H1 (cell line): ENCODE data around the gene GRB14. TPM values are rescaled to one million over a fixed set of nuclear protein-coding genes. Genes with fewer than 3 reads are reported as not detected.

Source experiments
- CTCF ChIA-PET: fragments of 300-600 bp; sonication (Branson Sonifier 250); formaldehyde crosslinking; loops from one replicate; lab custom pipeline; 2021; ENCODE audit not compliant: partially characterized antibody; lab: Charles Lee
- POLR2A ChIA-PET: fragments of 300-600 bp; sonication (Branson Sonifier 250); formaldehyde crosslinking; loops from one replicate; lab custom pipeline; 2021; ENCODE audit warnings: inconsistent platforms; ENCODE audit not compliant: partially characterized antibody; lab: Charles Lee
- DNase-seq, 2 experiments: peaks; one replicate each; pipeline versions ENCODE4 v3.0.0 to v3.0.0-alpha.2; 2010 to 2022; ENCODE audit warnings: low spot score in 2 of 2, low read depth in 1 of 2, mixed read lengths in 1 of 2
- FAIRE-seq: peaks from 2 replicates; lab custom pipeline; 2011; peaks lifted over from hg19 to GRCh38; lab: Jason Lieb, UNC
- H2AFZ ChIP-seq: 2 replicates; pipeline ENCODE4 v1.8.1; 2012; ENCODE audit warnings: low read length, inconsistent platforms
- H2AK5ac ChIP-seq: 2 replicates; pipeline ENCODE4 v1.6.1; 2013; ENCODE audit warnings: low read depth, low read length
- H2BK120ac ChIP-seq: replicated peaks from 2 replicates; pipeline ENCODE3; 2013; ENCODE audit warnings: low read depth, low read length, inconsistent platforms
- H2BK12ac ChIP-seq: 2 replicates; pipeline ENCODE4 v1.6.1; 2013; ENCODE audit warnings: low read depth, low read length
- H2BK15ac ChIP-seq: 2 replicates; pipeline ENCODE4 v1.6.1; 2013; ENCODE audit warnings: low read length
- H2BK20ac ChIP-seq: 2 replicates; pipeline ENCODE4 v1.6.1; 2013; ENCODE audit warnings: low read length
- H2BK5ac ChIP-seq: 2 replicates; pipeline ENCODE4 v1.6.1; 2013; ENCODE audit warnings: low read depth, low read length
- H3K14ac ChIP-seq: 2 replicates; pipeline ENCODE4 v1.6.1; 2013; ENCODE audit warnings: inconsistent platforms; ENCODE audit not compliant: insufficient read length
- H3K18ac ChIP-seq: 2 replicates; pipeline ENCODE4 v1.6.1; 2013; ENCODE audit warnings: low read length; ENCODE audit errors: extremely low read depth
- H3K23ac ChIP-seq: 2 replicates; pipeline ENCODE4 v1.6.1; 2013; ENCODE audit warnings: inconsistent platforms; ENCODE audit not compliant: insufficient read length
- H3K23me2 ChIP-seq: 2 replicates; pipeline ENCODE4 v1.6.1; 2013; ENCODE audit warnings: low read depth, low read length
- H3K27ac ChIP-seq: 2 replicates; pipeline ENCODE4 v1.6.1; 2011; ENCODE audit warnings: low read depth, low read length, inconsistent platforms
- H3K27me3 ChIP-seq, 4 experiments: replicated peaks in 1 of 4; 1 replicate in 1 of 4; 2 replicates in 3 of 4; pipeline versions ENCODE4 v1.6.1 to v1.8.1; 2011 to 2013; ENCODE audit warnings: low read length in 3 of 4, mild to moderate bottlenecking in 3 of 4, inconsistent platforms in 2 of 4, mixed read lengths in 2 of 4, moderate library complexity in 1 of 4; ENCODE audit not compliant: control insufficient read depth in 3 of 4, insufficient read depth in 3 of 4; ENCODE audit errors: extremely low read depth in 1 of 4
- H3K36me3 ChIP-seq, 4 experiments: 2 replicates each; pipeline versions ENCODE4 v1.6.1 to v1.8.1; 2011 to 2013; ENCODE audit warnings: mild to moderate bottlenecking in 4 of 4, low read length in 3 of 4, moderate library complexity in 2 of 4, control low read depth in 1 of 4, inconsistent platforms in 1 of 4; ENCODE audit not compliant: insufficient read depth in 4 of 4, control insufficient read depth in 2 of 4
- H3K4ac ChIP-seq: replicated peaks from 2 replicates; pipeline ENCODE3; 2013; ENCODE audit warnings: low read length, low read depth, mixed read lengths, inconsistent platforms; ENCODE audit not compliant: insufficient read length
- H3K4me1 ChIP-seq, 4 experiments: replicated peaks in 1 of 4; 1 replicate in 1 of 4; 2 replicates in 3 of 4; pipeline versions ENCODE4 v1.6.1 to v1.8.1; 2011 to 2013; ENCODE audit warnings: low read length in 3 of 4, inconsistent platforms in 2 of 4, mixed read lengths in 1 of 4; ENCODE audit not compliant: insufficient read depth in 4 of 4, control insufficient read depth in 3 of 4
- H3K4me2 ChIP-seq, 2 experiments: 2 replicates each; pipeline versions ENCODE4 v1.6.1 to v1.8.1; 2011 to 2013; ENCODE audit warnings: low read depth in 2 of 2, low read length in 2 of 2, control low read depth in 1 of 2, inconsistent platforms in 1 of 2, mild to moderate bottlenecking in 1 of 2; ENCODE audit not compliant: insufficient read depth in 1 of 2
- H3K4me3 ChIP-seq, 4 experiments: fragments of 200-600, 300-600 bp in 1 of 4; sonication (generic), shearing (Covaris generic), sonication (Bioruptor Twin) in 1 of 4; 2 replicates each; pipeline versions ENCODE4 v1.5.1 to v1.8.1; 2011 to 2016; ENCODE audit warnings: low read length in 4 of 4, low read depth in 3 of 4, control low read depth in 2 of 4, inconsistent platforms in 2 of 4, mild to moderate bottlenecking in 2 of 4, mixed read lengths in 1 of 4, moderate library complexity in 1 of 4; ENCODE audit not compliant: insufficient read depth in 2 of 4; ENCODE audit errors: extremely low read depth in 1 of 4
- H3K56ac ChIP-seq: replicated peaks from 2 replicates; pipeline ENCODE3; 2013; ENCODE audit warnings: low read depth, mild to moderate bottlenecking, mixed read lengths, low read length, inconsistent platforms; ENCODE audit not compliant: insufficient read length
- H3K79me1 ChIP-seq: 2 replicates; pipeline ENCODE4 v1.6.1; 2013; ENCODE audit warnings: low read depth, low read length, control low read depth
- H3K79me2 ChIP-seq, 2 experiments: 2 replicates each; pipeline versions ENCODE4 v1.6.1 to v1.8.1; 2012 to 2013; ENCODE audit warnings: low read length in 2 of 2, mild to moderate bottlenecking in 2 of 2, inconsistent platforms in 1 of 2; ENCODE audit not compliant: insufficient read depth in 2 of 2, control insufficient read depth in 1 of 2
- H3K9ac ChIP-seq, 4 experiments: replicated peaks in 1 of 4; 1 replicate in 1 of 4; 2 replicates in 3 of 4; pipeline versions ENCODE4 v1.6.1 to v1.8.1; 2011 to 2013; ENCODE audit warnings: low read depth in 3 of 4, low read length in 3 of 4, control low read depth in 2 of 4, mild to moderate bottlenecking in 2 of 4, moderate library complexity in 2 of 4, inconsistent platforms in 1 of 4; ENCODE audit errors: extremely low read depth in 1 of 4
- H3K9me3 ChIP-seq, 2 experiments: 2 replicates each; pipeline versions ENCODE4 v1.6.1 to v1.8.1; 2012 to 2013; ENCODE audit warnings: mild to moderate bottlenecking in 2 of 2, moderate library complexity in 2 of 2, control low read depth in 1 of 2, inconsistent platforms in 1 of 2, low read depth in 1 of 2, low read length in 1 of 2, mixed read lengths in 1 of 2; ENCODE audit not compliant: insufficient read depth in 2 of 2
- H4K20me1 ChIP-seq, 2 experiments: replicated peaks in 1 of 2; 2 replicates each; pipeline versions ENCODE3 to v1.8.1; 2011 to 2013; ENCODE audit warnings: inconsistent platforms in 2 of 2, low read length in 2 of 2, mild to moderate bottlenecking in 1 of 2; ENCODE audit not compliant: insufficient read depth in 2 of 2, control insufficient read depth in 1 of 2
- H4K5ac ChIP-seq: 2 replicates; pipeline ENCODE4 v1.6.1; 2013; ENCODE audit warnings: low read length, low read depth, mixed read lengths, inconsistent platforms; ENCODE audit not compliant: insufficient read length
- H4K8ac ChIP-seq: 2 replicates; pipeline ENCODE4 v1.8.0; 2013; ENCODE audit warnings: mild to moderate bottlenecking, moderate library complexity, low read length, inconsistent platforms; ENCODE audit not compliant: insufficient read depth; ENCODE audit errors: extremely low read depth
- H4K91ac ChIP-seq: replicated peaks from 2 replicates; pipeline ENCODE3; 2013; ENCODE audit warnings: low read length, mixed read lengths, inconsistent platforms; ENCODE audit not compliant: insufficient read length
- BACH1 ChIP-seq: IDR thresholded peaks from 2 replicates; pipeline ENCODE4 v1.6.1; 2012; ENCODE audit warnings: low read length, improper control_type of control experiment
- CREB1 ChIP-seq: IDR thresholded peaks from 2 replicates; pipeline ENCODE4 v1.6.1; 2012; ENCODE audit warnings: inconsistent platforms
- EZH2 ChIP-seq: fragments of 200-600 bp; sonication (generic); IDR thresholded peaks from 2 replicates; pipeline ENCODE4 v1.7.1; 2012; ENCODE audit warnings: low read depth, mild to moderate bottlenecking, moderate library complexity, low read length, inconsistent platforms; ENCODE audit not compliant: severe bottlenecking
- KDM1A ChIP-seq: fragments of 200-600, 300-600 bp; sonication (generic); IDR thresholded peaks from 2 replicates; pipeline ENCODE4 v1.7.1; 2016; ENCODE audit warnings: mild to moderate bottlenecking, low read length, borderline replicate concordance
- KDM5A ChIP-seq: fragments of 200-600 bp; IDR thresholded peaks from 2 replicates; pipeline ENCODE4 v1.7.1; 2012; ENCODE audit warnings: mild to moderate bottlenecking, low read length, inconsistent platforms, mixed read lengths
- POU5F1 ChIP-seq: IDR thresholded peaks from 2 replicates; pipeline ENCODE4 v1.6.1; 2011; ENCODE audit warnings: low read depth, mild to moderate bottlenecking, low read length, moderate library complexity
- SIRT6 ChIP-seq: IDR thresholded peaks from one replicate; pipeline ENCODE4 v1.7.1; 2012; ENCODE audit warnings: low read length, inconsistent platforms
- SP2 ChIP-seq: IDR thresholded peaks from 2 replicates; pipeline ENCODE4 v1.6.1; 2012; ENCODE audit warnings: mild to moderate bottlenecking, low read length, inconsistent platforms
- SRF ChIP-seq: IDR thresholded peaks from 2 replicates; pipeline ENCODE4 v1.6.1; 2011; ENCODE audit warnings: mild to moderate bottlenecking, low read depth, low read length, moderate library complexity
- SUZ12 ChIP-seq: fragments of 200-600 bp; sonication (generic); IDR thresholded peaks from 2 replicates; pipeline ENCODE4 v1.6.1; 2012; ENCODE audit warnings: mild to moderate bottlenecking, inconsistent platforms, low read length, moderate library complexity, mixed read lengths
- WGBS, 2 experiments: shearing (Covaris generic) in 1 of 2; methylation state at CpG; one replicate each; pipeline versions ENCODE4 v1.1.6 to v1.1.7; 2013 to 2015; ENCODE audit warnings: low lambda C conversion rate in 2 of 2, mixed read lengths in 2 of 2, inconsistent platforms in 1 of 2, low coverage in 1 of 2, missing lambda C conversion rate in 1 of 2; ENCODE audit not compliant: insufficient replicate concordance in 2 of 2, insufficient coverage in 1 of 2, insufficient read length in 1 of 2; ENCODE audit errors: extremely low coverage in 1 of 2, missing lambda C conversion rate in 1 of 2; 5-methylcytosine and 5-hydroxymethylcytosine counted together
- polyA plus RNA-seq, 7 experiments: library from polyadenylated mRNA; depleted of rRNA in 3 of 7; stranded (reverse) in 5 of 7; unstranded in 2 of 7; fragments of >200 nt in 5 of 7; fragments of 200-250 nt in 2 of 7; gene quantifications; 1 replicate in 5 of 7; 2 replicates in 1 of 7; 4 replicates in 1 of 7; pipeline versions ENCODE4 v1.2.1 to v1.2.3, GENCODE V29; 2011 to 2013; ENCODE audit warnings: missing spikeins in 2 of 7, mixed read lengths in 2 of 7
- total RNA-seq: library from RNA; stranded (reverse); fragmentation: NEBNext Ultra II Directional; extraction: Animal tissue kit (Norgen Biotek cat#: 25700); gene quantifications from 2 replicates; pipeline ENCODE4 v1.2.1, GENCODE V29; 2021

The GRB14 gene
- total and polyA plus RNA-seq, 2 of the 8 experiments (the other 6 are each of a cell fraction or from before 2014, with no cell fraction given): 2.5 to 11.6 TPM

DNA sequence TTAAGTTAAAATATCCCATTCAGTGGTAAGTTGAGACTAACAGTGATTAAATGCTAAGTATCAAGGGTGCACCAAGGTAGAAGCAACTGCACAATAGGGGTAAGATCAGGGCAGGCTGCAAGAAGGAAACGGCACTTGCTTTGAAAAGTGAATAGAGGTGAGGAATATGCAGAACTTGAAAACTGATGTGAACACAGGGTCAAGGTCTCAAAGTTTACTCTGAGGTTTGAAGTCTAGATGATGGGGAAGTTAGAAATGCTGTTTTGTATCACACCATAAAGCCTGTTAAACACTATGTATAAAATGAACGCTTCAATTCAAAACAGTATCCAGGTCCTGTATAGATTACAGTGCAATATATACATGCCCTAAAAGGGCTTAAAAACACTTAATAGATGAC lies 50.8 kb downstream of the GRB14 start:
- no peaks in the 10 kb centered on the region for H3K79me2 ChIP-seq
- DNase-seq: no peak
- H3K56ac ChIP-seq: no peak overlapping the region
- H2BK12ac ChIP-seq: no peak overlapping the region
- H4K5ac ChIP-seq: no peak overlapping the region
- no peak overlapping the region for H3K14ac ChIP-seq
- H3K23me2 ChIP-seq: no peaks in the 10 kb centered on the region
- H3K27me3 ChIP-seq: no peaks in the 10 kb centered on the region
- CTCF ChIA-PET: interaction anchor here (2.7 kb wide), 1 partner anchor 10 kb away, joined by 13 read pairs; no protein-coding TSS in a partner anchor
- no peak overlapping the region for H2BK20ac ChIP-seq
- no peak overlapping the region for H2AFZ ChIP-seq
- no peak overlapping the region for H2BK120ac ChIP-seq
- H3K18ac ChIP-seq: no peak overlapping the region
- no peak overlapping the region for H3K23ac ChIP-seq
- H3K79me1 ChIP-seq: no peaks in the 10 kb centered on the region
- POLR2A ChIA-PET: no interaction called here
- no peak overlapping the region for H3K4me2 ChIP-seq
- H4K91ac ChIP-seq: no peak overlapping the region
- H2BK15ac ChIP-seq: no peak overlapping the region
- H2AK5ac ChIP-seq: no peak overlapping the region
- H3K4ac ChIP-seq: no peak overlapping the region
- TF ChIP-seq KDM5A (no peak), EZH2 (no peak), CREB1 (no peak), SRF (no peak), KDM1A (no peak), SIRT6 (no peak), BACH1 (no peak), SUZ12 (no peak), POU5F1 (no peak), SP2 (no peak)
- no peak overlapping the region for H3K9ac ChIP-seq
- no peak overlapping the region for H4K8ac ChIP-seq
- no peak overlapping the region for H3K4me3 ChIP-seq
- no peaks in the 10 kb centered on the region for H4K20me1 ChIP-seq
- H3K27ac ChIP-seq: no peak overlapping the region
- H3K4me1 ChIP-seq: no peaks in the 10 kb centered on the region
- H2BK5ac ChIP-seq: no peak overlapping the region
- no peaks in the 10 kb centered on the region for H3K9me3 ChIP-seq
- WGBS, 2 experiments: 91% methylated on average over 2 of the region's 2 CpGs; no CpG with 5 or more reads in 1 of the 2 experiments
- H3K36me3 ChIP-seq: no peaks in the 10 kb centered on the region
- no peak for FAIRE-seq
